NCI-H1436 (cell line): ENCODE data around the gene ST7L.

Experiments
- DNase-seq: peaks from one replicate; lab custom pipeline; 2025; lab: John Stamatoyannopoulos, UW

Gene ST7L

GRCh38 chr1:112618114-112618720, 724 bp downstream of the ST7L start:
- no peak for DNase-seq

DNA sequence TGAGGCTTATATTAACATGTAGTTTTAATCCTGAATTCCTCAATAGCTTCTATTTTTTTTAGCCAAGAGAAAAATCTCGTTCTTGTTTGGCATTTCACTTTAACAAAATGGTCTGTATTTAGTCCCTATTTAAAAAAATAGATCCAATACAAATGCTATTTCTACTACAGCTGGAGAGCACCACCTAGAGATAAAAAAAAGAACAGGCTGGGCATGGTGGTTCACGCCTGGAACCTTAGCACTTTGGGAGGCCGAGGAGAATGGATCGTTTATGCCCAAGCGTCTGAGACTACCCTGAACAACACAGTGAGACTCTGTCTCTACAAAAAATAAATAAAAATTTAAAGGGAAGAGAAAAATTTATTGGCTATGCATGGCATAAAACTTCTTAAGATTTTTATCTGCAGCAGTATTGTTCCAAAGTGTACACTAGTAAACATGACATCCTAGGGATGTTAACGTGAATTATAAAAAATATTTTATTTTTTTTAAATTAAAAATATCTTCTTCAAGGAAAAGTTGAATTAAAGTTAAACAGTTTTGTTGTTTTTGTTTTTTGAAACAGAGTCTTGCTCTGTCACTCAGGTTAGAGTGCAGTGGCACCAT, 4.4 kb downstream of the ST7L start:
- peak; percentile 20 for DNase-seq

GRCh38 chr1:112605633-112606327, 13.2 kb downstream of the ST7L start:
- DNase-seq: no peak

DNA sequence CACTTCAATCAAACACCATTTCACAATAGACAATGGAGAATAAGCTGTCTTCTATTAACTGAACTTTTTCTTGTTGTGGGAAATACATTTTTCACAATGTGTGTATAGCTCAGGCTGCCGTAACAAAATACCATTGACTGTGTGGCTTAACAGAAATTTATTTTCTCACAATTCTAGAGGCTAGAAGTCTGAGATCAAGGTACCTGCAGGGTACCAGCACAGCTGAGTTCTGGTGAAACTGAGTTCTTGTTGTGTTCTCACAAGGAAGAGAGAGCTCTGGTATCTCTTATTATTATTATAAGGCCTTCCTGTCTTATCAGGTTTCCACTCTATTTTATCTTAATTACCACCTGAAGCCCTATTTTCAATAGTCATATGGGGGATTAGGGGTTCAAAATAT, 15.4 kb downstream of the ST7L start:
- DNase-seq: no peak

- no peak for DNase-seq
Measured at GRCh38 chr1:112603012-112603411, 15.9 kb downstream of the ST7L start.

GRCh38 chr1:112599477-112599876, 19.5 kb downstream of the ST7L start:
- no peak for DNase-seq

- no peak for DNase-seq
Measured at GRCh38 chr1:112594208-112594876, 24.6 kb downstream of the ST7L start.

DNA sequence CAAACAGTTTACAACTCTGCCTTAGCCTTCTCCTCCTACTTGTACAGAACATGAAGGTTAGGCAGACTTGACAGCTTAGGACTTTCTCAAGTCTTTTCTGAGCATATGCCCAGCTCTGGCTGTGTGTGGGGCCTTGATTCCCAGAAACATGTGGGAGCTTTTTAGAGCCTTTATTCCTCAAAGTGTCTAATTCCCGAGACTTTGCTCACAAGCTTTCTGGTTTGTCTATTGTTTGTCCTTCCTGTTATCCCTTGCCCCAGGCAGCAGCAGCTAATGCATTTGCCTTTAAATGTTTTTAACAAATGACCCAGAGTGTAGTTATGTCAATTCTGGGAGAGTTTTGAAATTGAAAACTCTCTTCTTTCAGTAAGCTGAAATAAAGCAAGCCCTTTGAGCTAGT, 29.2 kb downstream of the ST7L start:
- DNase-seq: no peak

DNA sequence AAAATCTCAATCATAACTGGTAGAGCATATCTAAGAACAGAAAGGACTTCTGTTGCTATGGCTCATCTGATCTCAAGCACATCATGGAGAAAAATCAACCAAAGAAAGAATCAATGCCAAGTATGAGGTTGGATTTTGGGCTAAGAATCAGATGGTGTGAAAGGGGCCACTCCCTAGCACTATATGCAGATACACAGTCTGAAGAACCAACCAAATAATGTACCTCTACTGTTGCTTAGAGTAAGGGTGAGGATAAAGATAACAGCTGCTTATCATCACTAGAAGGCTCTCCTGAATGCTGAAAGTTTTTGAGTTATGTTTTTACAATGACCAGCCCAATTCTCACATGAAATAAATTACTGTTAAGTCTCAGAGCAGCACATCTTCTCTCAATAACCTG, 35.6 kb downstream of the ST7L start:
- no peak for DNase-seq

DNA sequence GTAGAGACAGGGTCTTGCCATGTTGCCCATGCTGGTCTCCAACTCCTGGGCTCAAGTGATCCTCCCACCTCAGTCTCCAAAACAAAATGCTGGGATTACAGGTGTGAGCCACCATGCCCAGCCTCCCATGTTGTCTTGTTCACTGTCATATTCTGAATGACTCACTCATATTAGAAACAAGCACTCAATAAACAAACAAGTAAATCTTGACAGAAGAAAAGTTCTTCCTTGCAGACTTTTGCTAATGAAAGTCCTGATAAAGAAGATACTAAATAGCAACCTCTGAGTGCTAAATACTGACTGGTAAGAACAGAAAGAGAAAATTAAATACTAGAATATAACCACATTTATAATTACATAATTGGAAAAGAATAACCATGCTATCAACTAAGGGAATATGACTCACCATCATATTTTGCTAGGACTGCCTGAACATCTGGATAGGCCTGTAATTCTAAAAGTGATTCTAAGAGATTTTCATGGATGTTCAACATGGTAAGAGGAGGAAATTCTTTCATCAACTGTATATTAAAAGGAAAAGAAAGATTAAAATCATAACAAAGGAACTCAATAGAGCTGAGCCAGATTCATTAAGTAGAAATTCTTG, 37.3 kb downstream of the ST7L start:
- no peak for DNase-seq

- DNase-seq: no peak
Measured at GRCh38 chr1:112579801-112580510, 39.0 kb downstream of the ST7L start.

GRCh38 chr1:112576240-112576639, 42.7 kb downstream of the ST7L start:
- no peak for DNase-seq

GRCh38 chr1:112575154-112575804, 43.7 kb downstream of the ST7L start:
- no peak for DNase-seq

DNA sequence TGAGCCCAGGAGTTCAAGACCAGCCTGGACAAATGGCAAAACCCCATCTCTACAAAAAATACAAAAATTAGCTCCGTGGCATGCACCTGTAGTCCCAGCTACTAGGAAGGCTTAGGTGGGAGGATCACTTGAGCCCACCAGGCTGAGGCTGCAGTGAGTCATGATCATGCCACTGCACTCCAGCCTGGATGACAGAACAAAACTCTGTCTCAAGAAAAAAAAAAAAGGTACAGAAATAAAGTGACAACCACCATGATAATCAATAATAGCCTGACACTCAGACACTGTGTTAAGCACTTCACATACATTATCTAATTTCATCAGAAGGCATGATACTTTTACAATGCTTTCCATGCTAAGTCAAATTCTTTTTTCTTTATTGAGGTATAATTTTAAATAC, 53.1 kb downstream of the ST7L start:
- no peak for DNase-seq

DNA sequence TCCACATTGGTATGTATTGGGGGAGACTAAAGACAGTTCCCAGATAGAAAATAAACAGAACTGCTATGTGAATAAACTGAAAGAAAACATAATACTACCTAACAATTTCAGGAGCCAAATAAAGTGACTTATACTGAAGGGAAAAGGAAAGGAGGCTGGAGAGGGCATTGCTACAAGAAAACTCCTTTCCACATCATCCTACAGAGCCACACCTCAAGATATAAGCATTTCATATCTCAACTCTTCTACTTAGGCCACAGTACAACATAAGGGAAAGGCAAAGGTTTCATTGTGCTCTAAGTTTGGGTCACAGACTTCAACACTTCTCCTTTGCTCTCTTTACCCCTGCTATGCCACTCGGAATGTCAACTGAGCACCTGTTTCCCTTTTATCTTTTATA, 54.9 kb downstream of the ST7L start:
- DNase-seq: no peak

DNA sequence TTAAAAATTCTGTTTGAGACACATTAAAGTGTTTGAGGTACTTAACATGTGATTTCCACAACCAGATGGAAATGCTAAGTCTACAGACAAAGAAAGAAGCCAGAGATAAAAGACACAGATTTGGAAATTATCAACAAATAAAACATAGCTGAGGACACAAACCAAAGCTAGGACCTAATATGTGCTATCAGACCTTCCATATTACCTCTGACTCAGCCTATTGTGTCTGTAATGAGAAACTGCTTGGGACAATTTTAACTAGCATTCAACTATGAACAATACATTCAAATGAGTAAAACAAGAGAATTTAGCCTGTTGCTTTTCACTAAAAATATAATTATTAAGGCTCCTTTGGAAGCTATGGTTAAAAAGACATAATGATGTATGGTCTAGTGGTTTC, 55.6 kb downstream of the ST7L start:
- no peak for DNase-seq

GRCh38 chr1:112558634-112559033, 60.3 kb downstream of the ST7L start:
- no peak for DNase-seq

GRCh38 chr1:112557385-112557784, 61.6 kb downstream of the ST7L start:
- DNase-seq: no peak

GRCh38 chr1:112554411-112554810, 64.5 kb downstream of the ST7L start:
- no peak for DNase-seq

DNA sequence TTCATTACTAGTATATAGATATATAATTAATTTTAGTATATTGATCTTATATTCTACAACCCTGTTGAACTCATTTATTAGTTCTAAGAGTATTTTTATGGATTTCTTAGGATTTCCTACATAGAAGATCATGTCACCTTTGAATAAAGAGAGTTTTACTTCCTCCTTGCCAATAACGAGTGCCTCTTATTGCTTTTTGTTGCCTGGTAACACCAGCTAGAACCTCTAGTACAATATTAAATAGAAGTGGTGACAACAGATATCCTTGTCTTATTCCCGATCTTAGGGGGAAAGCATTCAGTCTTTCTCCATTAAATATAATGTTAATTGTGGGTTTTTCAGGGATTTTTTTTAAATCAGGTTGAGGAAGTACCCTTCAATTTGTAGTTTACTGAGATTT, 69.4 kb downstream of the ST7L start:
- DNase-seq: peak; percentile 7

DNA sequence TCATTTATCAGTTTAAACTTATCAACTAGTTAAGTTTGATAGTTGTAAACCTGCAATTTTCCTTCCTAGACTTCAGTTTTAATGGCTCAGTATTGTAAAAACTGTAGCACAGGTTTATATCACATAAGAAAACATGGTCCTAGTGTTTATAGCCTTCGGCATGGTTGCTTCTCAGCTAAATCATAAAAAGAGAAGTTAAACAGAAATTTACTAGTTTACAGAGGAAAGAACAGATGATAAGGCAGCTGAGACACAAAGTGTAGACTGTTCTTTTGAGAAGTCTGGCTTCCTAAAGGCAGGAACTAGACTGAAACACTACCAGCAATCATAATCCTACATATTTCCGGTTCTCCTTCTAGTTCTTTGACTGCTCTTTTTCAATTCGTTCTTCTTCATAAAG, 70.4 kb downstream of the ST7L start:
- no peak for DNase-seq

- DNase-seq: no peak
Measured at GRCh38 chr1:112546076-112546475, 72.9 kb downstream of the ST7L start.
